Endodermal cell (in vitro differentiated cells): ENCODE data around the gene PARP16. TPM values are rescaled to one million over a fixed set of nuclear protein-coding genes. Genes with fewer than 3 reads are reported as not detected.

ENCODE experiments used
- DNase-seq: peaks from one replicate; pipeline ENCODE4 v3.0.0-alpha.2; 2017
- H3K27ac ChIP-seq: 2 replicates; pipeline ENCODE4 v1.5.1; 2013; ENCODE audit warnings: mild to moderate bottlenecking, low read depth, low read length, moderate library complexity
- H3K27me3 ChIP-seq: 2 replicates; pipeline ENCODE4 v1.6.1; 2013; ENCODE audit warnings: mild to moderate bottlenecking, low read length, moderate library complexity; ENCODE audit not compliant: insufficient read depth, control insufficient read depth, poor library complexity, severe bottlenecking
- H3K36me3 ChIP-seq: 2 replicates; pipeline ENCODE4 v1.7.0; 2013; ENCODE audit warnings: mild to moderate bottlenecking, low read length, moderate library complexity; ENCODE audit not compliant: control insufficient read depth, insufficient read depth
- H3K4me1 ChIP-seq: one replicate; pipeline ENCODE4 v1.7.0; 2013; ENCODE audit warnings: low read length; ENCODE audit not compliant: control insufficient read depth, insufficient read depth
- H3K4me3 ChIP-seq: 2 replicates; pipeline ENCODE4 v1.5.1; 2013; ENCODE audit warnings: mild to moderate bottlenecking, low read length, moderate library complexity
- H3K9ac ChIP-seq: 2 replicates; pipeline ENCODE4 v1.6.1; 2013; ENCODE audit warnings: mild to moderate bottlenecking, low read length, moderate library complexity; ENCODE audit not compliant: poor library complexity, severe bottlenecking; ENCODE audit errors: extremely low read depth
- H3K9me3 ChIP-seq: 2 replicates; pipeline ENCODE4 v1.6.1; 2013; ENCODE audit warnings: mild to moderate bottlenecking, low read length, moderate library complexity; ENCODE audit not compliant: control insufficient read depth
- H3K27ac Mint-ChIP-seq: 2 replicates; pipeline ENCODE4 v1.8.0; 2020; ENCODE audit warnings: mixed read lengths
- H3K27me3 Mint-ChIP-seq: 2 replicates; pipeline ENCODE4 v1.8.0; 2021; ENCODE audit warnings: mild to moderate bottlenecking, mixed read lengths; ENCODE audit not compliant: insufficient read depth
- H3K36me3 Mint-ChIP-seq: 2 replicates; pipeline ENCODE4 v1.8.0; 2020; ENCODE audit warnings: low read depth, mixed read lengths
- H3K4me1 Mint-ChIP-seq: 2 replicates; pipeline ENCODE4 v1.8.0; 2020; ENCODE audit warnings: mixed read lengths
- H3K4me3 Mint-ChIP-seq: 2 replicates; pipeline ENCODE4 v1.8.0; 2020; ENCODE audit warnings: mild to moderate bottlenecking, moderate library complexity, mixed read lengths
- H3K9me3 Mint-ChIP-seq: 2 replicates; pipeline ENCODE4 v1.8.0; 2020; ENCODE audit warnings: mild to moderate bottlenecking, mixed read lengths
- WGBS, 2 experiments: methylation state at CpG; one replicate each; pipeline versions ENCODE4 v1.1.5 to v1.1.7; 2013; ENCODE audit warnings: missing lambda C conversion rate in 2 of 2, mixed read lengths in 1 of 2; ENCODE audit not compliant: insufficient coverage in 1 of 2, insufficient read length in 1 of 2; 5-methylcytosine and 5-hydroxymethylcytosine counted together
- total RNA-seq, 2 donors: library from RNA; stranded (reverse); fragmentation: NEBNext Ultra II Directional in 1 of 2; extraction: Animal tissue kit (Norgen Biotek cat#: 25700) in 1 of 2; gene quantifications; 2 replicates in 1 of 2; 3 replicates in 1 of 2; pipeline ENCODE4 v1.2.1, GENCODE V29; 2021
- TF ChIP-seq, protein P1 (sequence below): fragments of 200-600 bp; sonication (generic); conservative IDR thresholded peaks from 2 replicates; pipeline ENCODE4 v1.5.0; 2021; ENCODE audit warnings: antibody characterized with exemption, mild to moderate bottlenecking

PARP16 gene
- total RNA-seq, 2 donors from 2014 or later = 4.3 to 11.6 TPM

DNA sequence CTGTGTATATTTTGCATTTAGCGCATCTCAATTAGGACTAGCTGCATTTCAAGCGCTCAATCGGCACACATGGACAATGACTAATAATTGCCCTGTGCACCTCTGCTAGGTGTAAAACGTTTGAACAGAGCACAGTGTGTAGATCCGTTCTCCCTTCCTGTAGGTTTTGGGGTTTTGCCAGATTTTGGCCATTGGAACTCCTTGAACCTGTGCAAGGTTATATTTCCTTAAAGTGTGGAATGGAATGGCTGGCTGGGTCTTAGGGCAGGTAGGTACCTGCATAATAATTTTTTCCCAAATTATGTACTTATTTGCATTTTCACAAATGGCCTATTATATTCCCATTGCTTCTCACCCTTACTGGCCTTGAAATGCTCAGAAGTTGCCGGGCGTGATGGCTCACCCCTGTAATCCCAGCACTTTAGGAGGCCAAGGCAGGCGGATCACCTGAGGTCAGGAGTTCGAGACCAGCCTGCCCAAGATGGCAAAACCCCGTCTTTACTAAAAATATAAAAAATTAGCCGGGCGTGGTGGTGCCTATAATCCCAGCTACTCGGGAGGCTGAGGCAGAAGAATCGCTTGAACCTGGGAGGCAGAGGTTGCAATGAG, 18.6 kb upstream of the PARP16 start:
- WGBS, 2 experiments = 57 to 67% methylated on average over 7 to 14 of the region's 14 CpGs
- H3K27ac Mint-ChIP-seq = peak overlapping the region; percentile 100
- H3K36me3 ChIP-seq = no peaks in the 10 kb centered on the region
- no peaks in the 10 kb centered on the region for H3K27me3 Mint-ChIP-seq
- H3K27ac ChIP-seq = no peak overlapping the region
- H3K4me1 Mint-ChIP-seq = peaks cover 6% of the 10 kb centered on the region
- H3K9me3 ChIP-seq = no peaks in the 10 kb centered on the region
- peaks cover 5% of the 10 kb centered on the region for H3K4me1 ChIP-seq
- TF ChIP-seq, protein P1, sequence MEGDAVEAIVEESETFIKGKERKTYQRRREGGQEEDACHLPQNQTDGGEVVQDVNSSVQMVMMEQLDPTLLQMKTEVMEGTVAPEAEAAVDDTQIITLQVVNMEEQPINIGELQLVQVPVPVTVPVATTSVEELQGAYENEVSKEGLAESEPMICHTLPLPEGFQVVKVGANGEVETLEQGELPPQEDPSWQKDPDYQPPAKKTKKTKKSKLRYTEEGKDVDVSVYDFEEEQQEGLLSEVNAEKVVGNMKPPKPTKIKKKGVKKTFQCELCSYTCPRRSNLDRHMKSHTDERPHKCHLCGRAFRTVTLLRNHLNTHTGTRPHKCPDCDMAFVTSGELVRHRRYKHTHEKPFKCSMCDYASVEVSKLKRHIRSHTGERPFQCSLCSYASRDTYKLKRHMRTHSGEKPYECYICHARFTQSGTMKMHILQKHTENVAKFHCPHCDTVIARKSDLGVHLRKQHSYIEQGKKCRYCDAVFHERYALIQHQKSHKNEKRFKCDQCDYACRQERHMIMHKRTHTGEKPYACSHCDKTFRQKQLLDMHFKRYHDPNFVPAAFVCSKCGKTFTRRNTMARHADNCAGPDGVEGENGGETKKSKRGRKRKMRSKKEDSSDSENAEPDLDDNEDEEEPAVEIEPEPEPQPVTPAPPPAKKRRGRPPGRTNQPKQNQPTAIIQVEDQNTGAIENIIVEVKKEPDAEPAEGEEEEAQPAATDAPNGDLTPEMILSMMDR = no peak
- H3K4me3 Mint-ChIP-seq = no peak overlapping the region
- H3K36me3 Mint-ChIP-seq = no peaks in the 10 kb centered on the region
- H3K9me3 Mint-ChIP-seq = peaks cover 5% of the 10 kb centered on the region
- H3K9ac ChIP-seq = no peak overlapping the region
- no peaks in the 10 kb centered on the region for H3K27me3 ChIP-seq
- no peak for DNase-seq
- H3K4me3 ChIP-seq = no peak overlapping the region

DNA sequence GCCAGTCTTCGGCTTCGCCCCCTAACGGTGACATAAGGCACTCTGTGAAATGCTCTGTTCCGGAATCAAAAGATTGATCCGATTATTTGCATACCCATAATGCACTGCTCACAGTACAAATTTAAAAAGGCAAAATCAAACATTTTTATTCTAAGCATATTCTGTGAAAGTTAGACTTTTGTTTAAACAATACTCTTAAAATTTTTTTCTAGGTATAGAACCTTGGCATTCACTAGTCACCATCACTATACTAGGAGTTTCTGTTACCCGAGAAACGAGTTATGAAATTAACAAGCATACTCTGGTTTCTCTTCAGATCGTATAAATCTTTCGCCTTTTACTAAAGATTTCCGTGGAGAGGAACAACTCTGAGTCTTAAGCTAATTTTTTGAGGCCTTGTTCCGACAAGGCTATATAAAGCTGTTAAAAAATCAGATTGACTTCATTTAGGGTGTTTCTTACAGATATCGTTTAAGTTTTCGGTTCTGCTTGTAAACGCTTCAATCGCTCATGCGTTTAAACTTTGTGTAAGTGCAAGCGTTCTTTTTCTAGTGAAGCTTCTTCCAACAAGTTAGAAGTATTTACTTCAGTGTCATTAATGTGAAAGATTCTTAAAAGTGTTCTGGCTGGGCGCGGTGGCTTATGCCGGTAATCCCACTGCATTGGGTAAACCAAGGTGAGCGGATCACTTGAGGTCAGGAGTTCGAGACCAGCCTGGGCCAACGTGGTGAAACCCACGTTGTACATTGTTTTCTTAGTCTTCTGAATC, 17.9 kb upstream of the PARP16 start, which contains the start of gene RNU5B-1:
Gene RNU5B-1, plus strand, starts transcription at position 297 of the 769 bp plus-strand sequence.
- no peaks in the 10 kb centered on the region for H3K36me3 Mint-ChIP-seq
- H3K27ac Mint-ChIP-seq = peak within 1 kb of the TSS; percentile 100
- TF ChIP-seq, protein P1 = peak; percentile 93
- Histone ChIP-seq H3K9ac (peak within 1 kb of the TSS; percentile 96), H3K27me3 (no peaks in the 10 kb centered on the region), H3K9me3 (no peaks in the 10 kb centered on the region), H3K27ac (peak within 1 kb of the TSS; percentile 100), H3K36me3 (no peaks in the 10 kb centered on the region), H3K4me3 (peak within 1 kb of the TSS; percentile 72), H3K4me1 (peaks cover 5% of the 10 kb centered on the region)
- H3K27me3 Mint-ChIP-seq = no peaks in the 10 kb centered on the region
- WGBS, 2 experiments = 1% methylated on average over 19 to 24 of the region's 24 CpGs
- H3K4me1 Mint-ChIP-seq = peaks cover 6% of the 10 kb centered on the region
- peaks cover 5% of the 10 kb centered on the region for H3K9me3 Mint-ChIP-seq
- H3K4me3 Mint-ChIP-seq = peak within 1 kb of the TSS; percentile 66
- peak; percentile 93 for DNase-seq

DNA sequence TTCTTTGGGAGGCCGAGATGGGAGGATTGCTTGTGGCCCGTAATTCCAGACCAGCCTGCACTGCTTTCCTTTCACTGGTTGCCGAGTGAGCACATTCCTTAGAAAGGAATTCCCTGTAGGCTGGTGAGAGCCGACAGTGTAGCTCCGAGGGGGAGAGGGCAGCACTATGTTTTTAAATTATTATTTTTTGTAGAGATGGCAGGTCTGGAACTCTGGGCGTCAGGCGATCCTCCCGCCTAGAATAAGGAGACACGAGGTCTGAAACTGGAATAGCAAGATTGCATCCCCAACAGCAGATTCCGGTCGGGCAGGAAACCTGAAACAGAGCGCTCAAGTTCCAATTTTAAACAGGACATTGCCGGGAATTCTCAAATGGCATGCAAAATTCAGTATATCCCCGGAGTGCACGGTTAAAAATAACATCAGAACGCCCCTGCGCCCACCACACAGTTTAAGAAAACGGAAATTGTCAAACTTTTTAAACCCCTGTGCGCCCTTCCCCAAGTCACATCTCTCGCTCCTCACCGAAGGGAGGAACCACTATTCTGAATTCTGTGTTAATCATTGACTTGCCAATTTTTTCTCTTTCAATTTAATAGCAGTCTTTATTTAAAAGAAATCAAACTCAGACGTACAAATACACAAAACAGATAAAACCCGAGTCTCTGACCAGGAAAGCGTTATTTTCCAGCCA, 17.2 kb upstream of the PARP16 start:
- Mint-ChIP-seq H3K27ac (peak overlapping the region; percentile 100), H3K4me3 (peak overlapping the region; percentile 66), H3K4me1 (peaks cover 6% of the 10 kb centered on the region), H3K36me3 (no peaks in the 10 kb centered on the region), H3K27me3 (no peaks in the 10 kb centered on the region), H3K9me3 (peaks cover 5% of the 10 kb centered on the region)
- H3K9ac ChIP-seq = peak overlapping the region; percentile 96
- no peaks in the 10 kb centered on the region for H3K27me3 ChIP-seq
- TF ChIP-seq, protein P1 = no peak
- peak; percentile 82 for DNase-seq
- H3K27ac ChIP-seq = peak overlapping the region; percentile 100
- H3K4me1 ChIP-seq = peaks cover 5% of the 10 kb centered on the region
- peak overlapping the region; percentile 72 for H3K4me3 ChIP-seq
- WGBS, 2 experiments = 20 to 32% methylated on average over 24 of the region's 24 CpGs
- no peaks in the 10 kb centered on the region for H3K9me3 ChIP-seq
- no peaks in the 10 kb centered on the region for H3K36me3 ChIP-seq
